Activated CD4-positive, alpha-beta memory T cell treated with anti-CD3 and anti-CD28 coated beads, Interleukin-2, amount 10 ng/mL, durations not matched to agents 7 days and 5 days (primary cell): Measurements from ENCODE around the gene TGM2. TPM values are rescaled to one million over a fixed set of nuclear protein-coding genes. Genes with fewer than 3 reads are reported as not detected.
"Not testable (repeated sequence)": the region's sequence is repeated elsewhere in the genome, so short reads cannot be mapped to it uniquely, and the experiment has no call there.

Experiments
- CTCF ChIA-PET: fragments of 350-600 bp; sonication (Branson Sonifier 250); formaldehyde crosslinking; loops from one replicate; lab custom pipeline; 2021; ENCODE audit warnings: antibody characterized with exemption, inconsistent platforms; lab: Charles Lee
- POLR2A ChIA-PET: fragments of 350-600 bp; sonication (Branson Sonifier 250); formaldehyde crosslinking; loops from one replicate; lab custom pipeline; 2021; ENCODE audit warnings: antibody characterized with exemption; lab: Charles Lee
- DNase-seq: peaks from one replicate; pipeline ENCODE4 v3.0.0-alpha.2; 2020
- H3K27ac Mint-ChIP-seq: one replicate; pipeline ENCODE4 v1.8.0; 2021; ENCODE audit warnings: mild to moderate bottlenecking, mixed read lengths
- H3K27me3 Mint-ChIP-seq: one replicate; pipeline ENCODE4 v1.8.0; 2021; ENCODE audit warnings: mixed read lengths
- H3K36me3 Mint-ChIP-seq: one replicate; pipeline ENCODE4 v1.8.0; 2021; ENCODE audit warnings: low read depth, mixed read lengths
- H3K4me1 Mint-ChIP-seq: one replicate; pipeline ENCODE4 v1.8.0; 2021; ENCODE audit warnings: mixed read lengths
- H3K4me3 Mint-ChIP-seq: one replicate; pipeline ENCODE4 v1.8.0; 2021; ENCODE audit warnings: mild to moderate bottlenecking, mixed read lengths
- H3K9me3 Mint-ChIP-seq: one replicate; pipeline ENCODE4 v1.8.0; 2021; ENCODE audit warnings: mixed read lengths
- total RNA-seq, 2 experiments: library from RNA; stranded (reverse); gene quantifications; one replicate each; pipeline ENCODE4 v1.2.3, GENCODE V29; 2021

Gene TGM2
- total RNA-seq, 2 experiments from 2014 or later = 0.33 to 0.38 TPM

GRCh38 chr20:38102206-38102605 lies 62.9 kb downstream of the TGM2 start:
- H3K9me3 Mint-ChIP-seq, H3K27me3 Mint-ChIP-seq, CTCF ChIA-PET, H3K4me1 Mint-ChIP-seq, POLR2A ChIA-PET, DNase-seq, H3K4me3 Mint-ChIP-seq, H3K36me3 Mint-ChIP-seq, H3K27ac Mint-ChIP-seq: not testable (repeated sequence)

- CTCF ChIA-PET = interaction anchor here (1.0 kb wide), 1 partner anchor 41 kb away, joined by 4 read pairs; no protein-coding TSS in a partner anchor
- POLR2A ChIA-PET = no interaction called here
Measured at GRCh38 chr20:38098952-38099351, 66.1 kb downstream of the TGM2 start.

GRCh38 chr20:38095017-38095686 lies 69.9 kb downstream of the TGM2 start:
- ChIA-PET POLR2A (no interaction called here), CTCF (interaction anchor here (0.8 to 1.8 kb wide), 2 partner anchors 37 to 57 kb away, joined by 3 to 5 read pairs; no protein-coding TSS in a partner anchor)
- peaks cover 3% of the 10 kb centered on the region for H3K27me3 Mint-ChIP-seq
- H3K9me3 Mint-ChIP-seq = no peaks in the 10 kb centered on the region
- peaks cover 10% of the 10 kb centered on the region for H3K36me3 Mint-ChIP-seq
- peaks cover 41% of the 10 kb centered on the region for H3K4me1 Mint-ChIP-seq
- peak overlapping the region; percentile 21 for H3K27ac Mint-ChIP-seq
- H3K4me3 Mint-ChIP-seq = no peak overlapping the region
- DNase-seq = no peak

More at GRCh38 chr20:38098952-38099351, 66.1 kb downstream of the TGM2 start:
- Mint-ChIP-seq H3K27me3 (peaks cover 5% of the 10 kb centered on the region), H3K36me3 (no peaks in the 10 kb centered on the region), H3K4me1 (peaks cover 14% of the 10 kb centered on the region), H3K27ac (no peak overlapping the region), H3K4me3 (no peak overlapping the region), H3K9me3 (no peaks in the 10 kb centered on the region)
- DNase-seq = no peak

- Mint-ChIP-seq H3K27me3 (peaks cover 3% of the 10 kb centered on the region), H3K9me3 (no peaks in the 10 kb centered on the region), H3K36me3 (peaks cover 16% of the 10 kb centered on the region), H3K4me3 (no peak overlapping the region), H3K27ac (peak overlapping the region; percentile 21), H3K4me1 (peaks cover 41% of the 10 kb centered on the region)
- CTCF ChIA-PET = interaction anchor here (0.6 to 1.8 kb wide), 6 partner anchors 9 to 75 kb away, joined by 3 to 10 read pairs (median 3); no protein-coding TSS in a partner anchor
- DNase-seq = peak; percentile 53
- POLR2A ChIA-PET = interaction anchor here (1.0 kb wide), 1 partner anchor 12 kb away, joined by 6 read pairs; no protein-coding TSS in a partner anchor
Measured at GRCh38 chr20:38094373-38094891, 70.6 kb downstream of the TGM2 start.

- no peak for DNase-seq
- Mint-ChIP-seq H3K36me3 (peaks cover 20% of the 10 kb centered on the region), H3K4me1 (peaks cover 41% of the 10 kb centered on the region), H3K27ac (no peak overlapping the region), H3K27me3 (no peaks in the 10 kb centered on the region), H3K4me3 (no peak overlapping the region), H3K9me3 (no peaks in the 10 kb centered on the region)
- ChIA-PET CTCF (interaction anchor here (0.7 to 1.9 kb wide), 7 partner anchors 16 to 428 kb away, joined by 3 to 14 read pairs (median 4); no protein-coding TSS in a partner anchor), POLR2A (interaction anchor here (1.0 kb wide), 1 partner anchor 11 kb away, joined by 6 read pairs; no protein-coding TSS in a partner anchor)
Measured at GRCh38 chr20:38093641-38094077, 71.4 kb downstream of the TGM2 start.

DNA sequence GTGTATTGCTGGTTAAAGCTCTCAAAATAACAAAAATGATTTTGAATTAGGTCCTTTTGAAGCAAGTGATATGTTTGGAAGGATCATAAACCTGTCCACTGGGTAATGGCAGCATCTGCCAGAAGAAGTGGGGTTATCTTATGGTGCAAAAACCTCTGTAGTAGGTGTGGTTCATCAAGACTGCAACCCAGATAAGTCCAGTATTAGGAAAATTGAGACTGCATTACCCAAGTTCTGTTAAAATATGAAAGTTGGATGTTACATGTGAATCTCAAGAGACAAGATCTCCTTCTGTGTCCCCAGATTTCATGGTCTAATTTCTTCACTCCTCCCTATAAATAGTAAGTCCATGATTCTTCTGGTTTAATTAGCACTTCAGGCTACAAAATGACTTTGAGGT lies 72.2 kb downstream of the TGM2 start:
- H3K4me3 Mint-ChIP-seq = no peak overlapping the region
- H3K9me3 Mint-ChIP-seq = no peaks in the 10 kb centered on the region
- ChIA-PET POLR2A (interaction anchor here (1.4 kb wide), 1 partner anchor 60 kb away, joined by 5 read pairs; the partner anchor contains the start of genes RPRD1B and TTI1), CTCF (interaction anchor here (0.8 to 1.9 kb wide), 5 partner anchors 15 to 128 kb away, joined by 3 to 14 read pairs (median 4); no protein-coding TSS in a partner anchor)
- H3K27me3 Mint-ChIP-seq = no peaks in the 10 kb centered on the region
- DNase-seq = no peak
- peaks cover 41% of the 10 kb centered on the region for H3K4me1 Mint-ChIP-seq
- H3K27ac Mint-ChIP-seq = no peak overlapping the region
- peaks cover 27% of the 10 kb centered on the region for H3K36me3 Mint-ChIP-seq

GRCh38 chr20:38092260-38092857 lies 72.7 kb downstream of the TGM2 start:
- Mint-ChIP-seq H3K4me3 (no peak overlapping the region), H3K36me3 (peaks cover 29% of the 10 kb centered on the region), H3K27me3 (no peaks in the 10 kb centered on the region), H3K4me1 (peaks cover 41% of the 10 kb centered on the region), H3K9me3 (no peaks in the 10 kb centered on the region), H3K27ac (peak overlapping the region; percentile 81)
- ChIA-PET CTCF (interaction anchor here (0.8 to 2.3 kb wide), 5 partner anchors 15 to 129 kb away, joined by 4 to 14 read pairs (median 4); no protein-coding TSS in a partner anchor), POLR2A (interaction anchor here (0.7 to 1.4 kb wide), 2 partner anchors 59 to 801 kb away, joined by 4 to 5 read pairs; partner anchors contain the start of genes RPRD1B and TTI1)
- no peak for DNase-seq

- CTCF ChIA-PET = interaction anchor here (0.9 to 2.3 kb wide), 3 partner anchors 18 to 34 kb away, joined by 3 to 6 read pairs (median 4); no protein-coding TSS in a partner anchor
- peak overlapping the region; percentile 81 for H3K27ac Mint-ChIP-seq
- H3K4me3 Mint-ChIP-seq = no peak overlapping the region
- peaks cover 41% of the 10 kb centered on the region for H3K4me1 Mint-ChIP-seq
- POLR2A ChIA-PET = interaction anchor here (0.7 to 1.4 kb wide), 2 partner anchors 58 to 801 kb away, joined by 4 to 5 read pairs; partner anchors contain the start of genes RPRD1B and TTI1
- DNase-seq = no peak
- no peaks in the 10 kb centered on the region for H3K9me3 Mint-ChIP-seq
- H3K27me3 Mint-ChIP-seq = no peaks in the 10 kb centered on the region
- peaks cover 34% of the 10 kb centered on the region for H3K36me3 Mint-ChIP-seq
Measured at GRCh38 chr20:38091441-38092216, 73.4 kb downstream of the TGM2 start.

DNA sequence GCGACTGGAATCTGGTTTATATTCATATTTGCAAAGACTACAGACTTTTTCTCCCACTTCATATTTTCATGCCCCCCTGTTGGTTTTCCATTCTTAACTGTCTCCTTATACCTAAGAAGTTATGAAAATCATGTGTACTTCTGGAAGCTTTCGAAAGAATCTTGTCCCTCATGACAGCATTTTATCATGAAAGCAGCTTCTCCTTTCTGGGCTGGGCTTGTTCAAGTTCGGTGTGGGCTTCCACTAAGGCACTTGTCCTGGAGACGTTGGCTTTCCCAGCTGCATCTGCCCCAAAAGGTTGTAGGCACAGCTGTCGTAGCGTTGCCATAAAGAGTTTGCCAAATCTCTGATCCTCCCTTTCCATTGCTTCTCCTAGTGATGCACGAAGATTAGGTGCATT lies 75.0 kb downstream of the TGM2 start:
- H3K27ac Mint-ChIP-seq = peak overlapping the region; percentile 4
- H3K27me3 Mint-ChIP-seq = no peaks in the 10 kb centered on the region
- ChIA-PET POLR2A (no interaction called here), CTCF (interaction anchor here (0.5 to 1.3 kb wide), 2 partner anchors 14 to 32 kb away, joined by 3 to 5 read pairs; no protein-coding TSS in a partner anchor)
- no peaks in the 10 kb centered on the region for H3K9me3 Mint-ChIP-seq
- peaks cover 38% of the 10 kb centered on the region for H3K4me1 Mint-ChIP-seq
- no peak overlapping the region for H3K4me3 Mint-ChIP-seq
- no peak for DNase-seq
- H3K36me3 Mint-ChIP-seq = peaks cover 39% of the 10 kb centered on the region

DNA sequence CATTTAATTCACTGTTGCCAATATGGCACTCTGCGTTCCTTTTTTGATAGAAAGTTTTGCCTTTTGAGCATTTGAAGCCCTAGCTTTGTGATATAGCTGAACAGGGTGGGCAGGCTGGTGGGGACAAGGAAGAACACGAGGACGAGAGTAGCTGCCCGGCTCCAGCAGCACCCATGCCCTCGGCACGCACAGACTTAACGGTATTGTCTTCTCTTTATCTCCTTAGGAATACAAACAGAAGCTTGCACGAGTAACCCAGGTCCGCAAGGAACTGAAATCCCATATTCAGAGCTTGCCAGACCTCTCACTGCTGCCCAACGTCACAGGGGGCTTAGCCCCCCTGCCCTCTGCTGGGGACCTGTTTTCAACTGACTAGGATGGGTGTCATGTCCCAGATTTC lies 75.6 kb downstream of the TGM2 start:
- ChIA-PET POLR2A (interaction anchor here (0.7 kb wide), 1 partner anchor 59 kb away, joined by 3 read pairs; no protein-coding TSS in a partner anchor), CTCF (interaction anchor here (0.5 to 1.3 kb wide), 2 partner anchors 15 to 32 kb away, joined by 3 to 5 read pairs; no protein-coding TSS in a partner anchor)
- H3K4me1 Mint-ChIP-seq = peaks cover 32% of the 10 kb centered on the region
- no peak overlapping the region for H3K4me3 Mint-ChIP-seq
- H3K9me3 Mint-ChIP-seq = no peaks in the 10 kb centered on the region
- H3K27ac Mint-ChIP-seq = no peak overlapping the region
- H3K36me3 Mint-ChIP-seq = peaks cover 43% of the 10 kb centered on the region
- DNase-seq = no peak
- no peaks in the 10 kb centered on the region for H3K27me3 Mint-ChIP-seq

DNA sequence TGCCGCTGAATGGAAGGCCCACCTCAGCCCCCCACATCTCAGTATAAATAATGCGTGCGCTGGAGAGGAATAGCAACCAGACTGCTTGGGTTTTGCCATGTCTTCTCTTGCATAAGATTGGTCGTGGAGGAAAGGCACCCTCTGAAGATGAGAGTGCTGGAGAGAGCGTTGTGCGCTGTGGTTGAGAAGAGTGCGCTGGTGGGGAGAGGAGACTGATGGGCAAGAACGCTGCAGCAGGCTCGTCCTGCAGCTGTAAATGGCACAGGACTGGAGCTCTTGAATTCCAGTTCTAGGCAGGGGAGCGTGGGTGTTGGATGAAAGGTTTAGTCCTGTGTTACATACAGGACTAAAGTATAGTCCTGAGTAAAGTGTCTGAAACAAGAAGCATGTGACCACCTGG lies 80.0 kb downstream of the TGM2 start:
- no peak for DNase-seq
- Mint-ChIP-seq H3K4me1 (no peaks in the 10 kb centered on the region), H3K9me3 (no peaks in the 10 kb centered on the region), H3K27me3 (no peaks in the 10 kb centered on the region), H3K4me3 (no peak overlapping the region), H3K36me3 (peaks cover 55% of the 10 kb centered on the region), H3K27ac (no peak overlapping the region)
- ChIA-PET CTCF (interaction anchor here (0.7 to 1.7 kb wide), 3 partner anchors 11 to 131 kb away, joined by 3 to 4 read pairs (median 4); no protein-coding TSS in a partner anchor), POLR2A (no interaction called here)
